ENCODE results near the gene GMNN.
"Not testable (repeated sequence)": the region's sequence is repeated elsewhere in the genome, so short reads cannot be mapped to it uniquely, and the experiment has no call there.

The GMNN gene

GRCh38 chr6:24761193-24761835, 13.4 kb upstream of the GMNN start:
- DNase-seq (ENCODE audit: low spot score) = peak; percentile 73

DNA sequence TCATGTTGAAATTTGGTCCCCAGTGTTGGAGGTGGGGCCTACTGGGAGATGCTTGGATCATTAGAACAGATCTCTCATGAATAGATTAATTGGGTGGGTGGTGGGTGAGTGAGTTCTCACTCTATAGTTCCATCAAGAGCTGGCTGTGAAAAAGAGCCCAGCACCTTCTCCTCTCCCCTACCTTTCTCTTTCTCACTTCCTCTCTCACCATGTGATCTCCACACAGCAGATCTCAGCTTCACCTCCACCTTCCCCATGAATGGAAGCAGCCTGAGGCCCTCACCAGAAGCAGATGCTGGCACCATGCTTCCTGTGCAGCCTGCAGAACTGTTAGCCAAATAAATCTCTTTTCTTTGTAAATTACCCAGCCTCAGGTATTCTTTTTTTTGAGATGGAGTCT, 12.9 kb upstream of the GMNN start:
- no peak for DNase-seq (ENCODE audit: low spot score)

GRCh38 chr6:24763578-24763977, 11.2 kb upstream of the GMNN start:
- DNase-seq (ENCODE audit: low spot score) = no peak

- not testable (repeated sequence) for DNase-seq (ENCODE audit: low spot score)
Measured at GRCh38 chr6:24764833-24765828, 9.6 kb upstream of the GMNN start.

GRCh38 chr6:24765968-24766367, 8.8 kb upstream of the GMNN start:
- not testable (repeated sequence) for DNase-seq (ENCODE audit: low spot score)

GRCh38 chr6:24766680-24767462, 7.9 kb upstream of the GMNN start:
- no peak for DNase-seq (ENCODE audit: low spot score)

- no peak for DNase-seq (ENCODE audit: low spot score)
Measured at GRCh38 chr6:24768361-24768760, 6.4 kb upstream of the GMNN start.

DNA sequence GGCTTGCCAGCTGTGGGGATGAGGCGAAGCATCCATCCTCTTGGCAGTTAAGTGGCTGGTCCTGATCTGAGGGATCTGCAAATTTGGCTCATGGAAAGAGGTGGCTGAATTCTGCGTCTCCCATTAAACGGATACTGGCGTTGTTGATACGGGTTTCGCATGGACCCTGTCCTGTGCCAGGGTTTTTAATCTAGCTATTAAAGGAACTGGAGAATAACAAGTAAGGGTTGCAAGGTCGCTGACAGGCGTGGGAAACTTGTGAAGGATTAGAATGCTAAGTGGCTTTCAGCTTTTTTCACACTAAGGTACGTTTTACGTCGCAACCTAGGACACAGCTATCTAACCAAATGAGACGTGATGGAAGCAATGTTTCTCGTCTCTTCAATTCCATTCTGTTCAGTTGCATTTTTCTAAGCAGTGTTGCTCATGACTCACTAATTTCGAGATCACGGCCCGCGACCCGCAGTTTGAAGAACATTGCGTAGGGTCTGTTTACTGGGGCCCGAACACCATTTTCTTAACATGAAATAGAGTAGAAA, 852 bp downstream of the GMNN start:
- DNase-seq (ENCODE audit: low spot score) = no peak

DNA sequence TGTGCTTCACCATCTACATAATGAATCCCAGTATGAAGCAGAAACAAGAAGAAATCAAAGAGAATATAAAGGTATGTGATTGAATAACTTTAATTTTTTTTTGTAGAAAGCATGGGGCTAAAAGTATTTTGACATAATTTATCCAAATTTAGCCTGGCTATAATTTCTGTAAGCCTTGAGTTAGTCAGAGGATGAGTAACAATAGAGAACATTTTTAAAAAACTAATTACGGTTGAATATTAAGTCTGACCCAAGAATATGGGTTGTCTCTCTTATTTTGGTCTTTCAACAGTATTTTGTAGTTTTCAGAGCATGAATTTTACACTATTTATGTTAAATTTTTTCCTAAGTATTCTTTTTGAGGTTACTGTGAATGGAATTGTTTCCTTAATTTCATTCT, 2.5 kb downstream of the GMNN start:
- DNase-seq (ENCODE audit: low spot score) = no peak

- DNase-seq (ENCODE audit: low spot score) = no peak
Measured at GRCh38 chr6:24778121-24778520, 3.4 kb downstream of the GMNN start.

DNA sequence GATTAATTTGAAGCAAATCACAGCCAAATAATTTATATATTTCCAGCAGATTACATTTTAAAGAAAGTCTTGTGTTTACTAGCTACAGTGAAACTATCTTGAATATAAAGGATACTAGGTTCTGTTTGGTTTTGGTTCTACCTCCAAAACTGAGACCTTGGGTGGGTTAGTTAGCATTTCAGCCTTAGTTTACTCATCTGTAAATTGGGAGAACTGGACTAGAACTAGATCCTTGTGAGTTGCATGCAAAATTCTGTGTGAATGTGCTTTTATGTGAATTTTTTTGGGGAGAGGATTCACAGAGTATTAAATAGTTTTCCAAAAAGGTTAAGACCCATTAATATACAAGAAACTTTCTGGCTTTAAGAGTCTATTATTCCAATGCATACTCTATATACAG, 4.1 kb downstream of the GMNN start:
- DNase-seq (ENCODE audit: low spot score) = no peak

DNA sequence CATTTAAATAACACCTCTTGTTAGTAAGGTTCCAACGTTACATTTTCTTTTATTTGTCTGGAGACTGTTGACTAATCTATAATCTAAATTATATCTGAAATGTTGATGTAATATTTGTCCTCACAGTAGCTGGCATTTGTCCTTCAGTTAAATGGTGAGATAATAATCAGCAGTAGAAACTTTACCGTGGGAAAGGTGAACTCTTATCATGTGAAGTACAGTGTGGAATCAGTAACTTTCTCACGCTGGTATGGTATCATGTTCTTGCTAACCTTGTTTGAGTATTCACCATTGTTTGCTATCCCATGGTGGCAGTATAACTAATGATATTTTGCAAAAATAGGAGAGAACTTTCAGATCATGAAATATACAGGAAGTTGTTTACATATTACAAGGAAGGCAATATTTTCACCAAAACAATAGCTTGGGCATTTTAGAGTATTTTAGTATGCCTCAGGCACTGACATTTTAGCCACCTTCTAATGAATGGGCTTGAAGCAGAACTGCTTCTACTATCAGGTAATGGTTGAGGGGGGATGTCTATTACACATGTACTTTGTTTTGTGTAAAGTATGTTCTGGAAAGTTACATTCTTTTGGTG, 4.8 kb downstream of the GMNN start:
- DNase-seq (ENCODE audit: low spot score) = peak; percentile 13

DNA sequence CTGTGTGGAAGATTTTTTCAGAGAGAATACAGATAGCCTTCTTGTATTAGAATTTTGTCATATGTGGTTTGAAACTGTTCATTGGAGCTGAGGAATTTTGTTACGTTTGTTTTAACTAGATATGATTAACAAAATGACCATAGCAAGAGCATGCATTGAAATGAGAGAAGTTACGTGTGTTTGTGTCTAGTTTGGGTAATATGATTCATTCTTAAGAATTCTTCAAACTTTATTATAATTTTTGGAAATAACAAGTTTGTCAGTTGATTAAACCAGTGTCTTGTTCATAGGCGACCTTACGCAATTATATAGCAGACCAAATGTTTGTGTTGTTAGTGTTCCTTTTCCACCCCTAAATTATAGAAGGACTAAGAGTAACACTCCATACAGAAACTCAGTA, 5.5 kb downstream of the GMNN start:
- DNase-seq (ENCODE audit: low spot score) = no peak

DNA sequence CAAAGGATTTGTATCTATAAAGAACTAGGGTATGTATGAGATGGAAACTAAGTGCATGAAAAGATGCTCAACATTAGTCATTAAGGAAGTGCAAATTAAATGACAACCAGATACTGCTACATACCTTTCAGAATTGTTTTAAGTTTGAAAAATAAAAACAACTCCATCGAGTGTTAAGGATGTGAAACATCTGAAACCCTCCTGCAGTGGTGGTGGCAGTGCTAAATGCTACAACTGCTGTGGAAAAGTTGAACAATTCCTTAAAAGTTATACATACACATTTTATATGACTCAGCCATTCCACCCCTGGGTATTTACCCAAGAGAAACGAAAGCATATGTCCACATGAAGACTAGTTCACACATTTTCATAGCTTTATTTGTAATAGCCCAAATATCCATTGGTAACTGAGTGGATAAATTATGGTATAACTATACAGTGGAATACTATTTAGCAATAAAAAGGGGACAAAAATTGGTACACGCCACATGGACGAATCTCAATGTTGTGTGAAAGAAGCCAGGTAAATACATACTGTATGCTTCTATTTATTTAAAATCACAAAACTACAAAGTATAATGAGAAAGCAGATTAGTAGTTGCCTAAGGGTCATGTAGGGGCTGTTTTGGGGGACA, 13.4 kb downstream of the GMNN start:
- DNase-seq (ENCODE audit: low spot score) = no peak

DNA sequence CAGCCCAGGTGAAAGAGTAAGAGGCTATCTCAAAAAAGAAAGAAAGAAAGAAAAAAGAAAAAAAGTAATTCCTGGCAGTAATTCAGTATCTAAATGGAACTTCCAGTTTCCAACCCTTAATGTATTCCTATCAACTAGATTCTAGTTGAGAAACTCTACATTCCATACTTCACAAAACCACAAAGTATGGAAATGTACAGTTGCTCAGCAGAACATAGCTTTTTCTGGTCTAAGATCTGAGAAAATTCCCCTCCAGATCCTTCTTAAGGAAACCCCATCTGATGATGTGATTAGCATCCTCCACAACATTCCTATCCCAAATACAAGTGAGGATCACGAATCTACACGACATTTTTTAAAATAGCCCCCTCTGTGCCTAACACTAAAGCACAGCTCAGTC, 20.4 kb downstream of the GMNN start:
- no peak for DNase-seq (ENCODE audit: low spot score)

DNA sequence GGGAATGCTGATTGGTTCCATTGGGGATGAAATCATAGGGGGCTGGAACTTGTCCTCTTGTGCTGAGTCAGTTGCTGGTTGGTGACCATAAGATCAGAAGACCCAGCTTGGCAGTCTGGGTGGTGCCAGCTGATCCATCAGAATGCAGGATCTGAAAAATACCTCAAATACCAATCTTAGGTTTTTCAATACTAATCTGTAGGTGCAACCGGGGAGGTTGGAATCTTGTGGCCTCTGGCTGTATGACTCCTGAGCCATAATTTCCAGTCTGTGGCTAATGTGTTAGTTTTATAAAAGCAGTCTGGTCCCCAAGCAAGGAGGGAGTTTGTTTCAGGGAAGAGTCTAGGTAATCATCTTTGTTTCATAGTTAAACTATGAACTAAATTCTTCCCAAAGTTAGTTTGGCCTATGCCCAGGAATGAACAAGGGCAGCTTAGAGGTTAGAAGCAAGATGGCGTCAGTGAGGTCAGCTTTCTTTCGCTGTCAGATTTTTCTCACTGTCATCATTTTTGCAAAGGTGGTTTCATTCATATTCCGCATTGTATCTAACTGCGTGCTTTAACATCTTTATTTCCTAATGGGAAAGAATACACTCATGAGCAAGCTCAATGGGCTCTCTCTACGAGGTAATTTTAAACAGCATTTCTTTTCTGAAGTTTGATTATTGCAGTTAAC, 22.0 kb downstream of the GMNN start:
- no peak for DNase-seq (ENCODE audit: low spot score)

GRCh38 chr6:24797596-24798216, 23.0 kb downstream of the GMNN start:
- no peak for DNase-seq (ENCODE audit: low spot score)

DNA sequence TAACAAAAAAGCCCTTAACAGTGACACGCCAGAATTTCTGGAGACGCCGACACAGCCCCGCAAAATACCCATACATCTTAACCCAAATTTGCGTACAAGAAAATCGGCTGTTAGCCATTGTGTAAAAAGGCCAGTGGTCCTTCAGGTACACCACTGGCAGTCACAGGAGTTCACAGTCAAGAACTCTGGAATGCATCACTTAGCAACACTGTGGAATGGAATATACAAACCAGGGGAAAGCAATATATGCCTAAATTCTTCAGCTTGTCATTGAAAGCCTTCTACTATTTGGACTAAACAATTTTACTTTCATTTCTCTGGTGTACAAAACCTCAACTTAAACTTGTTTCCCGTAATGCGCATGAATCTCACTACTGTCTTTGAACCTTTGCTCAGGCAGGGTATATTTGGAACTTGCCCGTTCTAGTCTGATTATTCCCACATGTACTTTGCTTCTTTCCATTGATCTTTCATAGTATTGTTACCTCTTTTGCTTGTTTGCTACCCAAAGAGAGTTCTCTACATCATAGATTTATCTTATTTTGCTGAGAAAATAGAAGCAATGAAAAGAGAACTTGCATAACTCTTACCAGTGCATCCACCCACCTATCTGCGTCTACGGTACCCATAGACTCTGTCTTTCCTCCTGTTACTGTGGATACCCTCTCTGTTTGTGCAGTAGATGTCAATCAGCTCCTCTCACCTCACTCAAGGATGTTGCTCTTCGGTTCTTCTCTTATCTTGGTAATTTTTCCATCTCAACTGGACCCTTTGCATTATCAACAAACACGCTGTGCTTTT, 24.2 kb downstream of the GMNN start, which contains the start of gene ARMH2:
Gene ARMH2, minus strand, starts transcription at position 178 of the 801 bp plus-strand sequence. Its CDS starts 60 bp downstream, at position 118.
- no peak for DNase-seq (ENCODE audit: low spot score)

GRCh38 chr6:24799541-24799915, 24.8 kb downstream of the GMNN start:
- DNase-seq (ENCODE audit: low spot score) = no peak

Data from SK-N-DZ (cell line).